Stimulated activated CD8-positive, alpha-beta memory T cell treated with anti-CD3 and anti-CD28 coated beads, Interleukin-7, amount 100 ng/mL, for 4 hours (primary cell): ENCODE results near the gene KCNMA1.

Experiments
- DNase-seq, 2 donors: peaks; one replicate each; pipeline ENCODE4 v3.0.0-alpha.2; 2020; ENCODE audit warnings: low read depth in 2 of 2

Gene KCNMA1

GRCh38 chr10:76950354-76950753 lies 687.3 kb downstream of the KCNMA1 start:
- DNase-seq: no peak

- DNase-seq: no peak
These were observed 691.3 kb downstream of the KCNMA1 start for GRCh38 chr10:76946270-76946669.

GRCh38 chr10:76945166-76945565 lies 692.4 kb downstream of the KCNMA1 start:
- no peak for DNase-seq

- DNase-seq: no peak
These were observed 693.0 kb downstream of the KCNMA1 start for GRCh38 chr10:76944640-76945039.

- DNase-seq: no peak
These were observed 694.8 kb downstream of the KCNMA1 start for GRCh38 chr10:76942628-76943416.

- no peak for DNase-seq
These were observed 697.6 kb downstream of the KCNMA1 start for GRCh38 chr10:76939933-76940468.

GRCh38 chr10:76937181-76937600 lies 700.4 kb downstream of the KCNMA1 start:
- no peak for DNase-seq

- DNase-seq: no peak
These were observed 701.5 kb downstream of the KCNMA1 start for GRCh38 chr10:76935941-76936613.

GRCh38 chr10:76928565-76928964 lies 709.0 kb downstream of the KCNMA1 start:
- DNase-seq: no peak

GRCh38 chr10:76925636-76926405 lies 711.8 kb downstream of the KCNMA1 start:
- no peak for DNase-seq

- no peak for DNase-seq
These were observed 714.9 kb downstream of the KCNMA1 start for GRCh38 chr10:76922666-76923065.

- no peak for DNase-seq
These were observed 716.1 kb downstream of the KCNMA1 start for GRCh38 chr10:76921383-76922010.

- DNase-seq: no peak
These were observed 717.0 kb downstream of the KCNMA1 start for GRCh38 chr10:76920581-76920980.

GRCh38 chr10:76918106-76918505 lies 719.5 kb downstream of the KCNMA1 start:
- no peak for DNase-seq

- DNase-seq: no peak
These were observed 720.5 kb downstream of the KCNMA1 start for GRCh38 chr10:76917071-76917470.

- no peak for DNase-seq
These were observed 721.1 kb downstream of the KCNMA1 start for GRCh38 chr10:76916536-76916935.

GRCh38 chr10:76915316-76915715 lies 722.3 kb downstream of the KCNMA1 start:
- no peak for DNase-seq

- DNase-seq: no peak
These were observed 726.4 kb downstream of the KCNMA1 start for GRCh38 chr10:76911184-76911583.

GRCh38 chr10:76910184-76910962 lies 727.2 kb downstream of the KCNMA1 start:
- no peak for DNase-seq

- DNase-seq: no peak
These were observed 731.4 kb downstream of the KCNMA1 start for GRCh38 chr10:76906256-76906655.

GRCh38 chr10:76905251-76905650 lies 732.4 kb downstream of the KCNMA1 start:
- DNase-seq: no peak
